HG03064 (cell line): Measurements from ENCODE around the gene MCU.
A peak's percentile ranks its signal among the peaks of the same experiment; 100 is the strongest.
"Not testable (repeated sequence)": the region's sequence is repeated elsewhere in the genome, so short reads cannot be mapped to it uniquely, and the experiment has no call there.

ENCODE experiments used
- ATAC-seq: cut with Tn5 transposase; IDR thresholded peaks from one replicate; pipeline ENCODE4 v1.9.1; 2021; ENCODE audit warnings: low read depth; ENCODE audit not compliant: unreplicated experiment

MCU gene

GRCh38 chr10:72729528-72729927 lies 37.6 kb downstream of the MCU start:
- ATAC-seq, result peak; percentile 80

GRCh38 chr10:72730479-72730878 lies 38.5 kb downstream of the MCU start:
- ATAC-seq, result no peak

- no peak for ATAC-seq
These were observed 40.0 kb downstream of the MCU start for GRCh38 chr10:72731916-72732419.

- no peak for ATAC-seq
These were observed 40.6 kb downstream of the MCU start for GRCh38 chr10:72732521-72732920.

GRCh38 chr10:72733989-72734388 lies 42.0 kb downstream of the MCU start:
- no peak for ATAC-seq

GRCh38 chr10:72735288-72735936 lies 43.5 kb downstream of the MCU start:
- no peak for ATAC-seq

GRCh38 chr10:72736176-72736827 lies 44.4 kb downstream of the MCU start:
- ATAC-seq, result no peak

GRCh38 chr10:72736828-72737220 lies 44.9 kb downstream of the MCU start:
- no peak for ATAC-seq

GRCh38 chr10:72737357-72737756 lies 45.4 kb downstream of the MCU start:
- not testable (repeated sequence) for ATAC-seq

- ATAC-seq, result no peak
These were observed 46.5 kb downstream of the MCU start for GRCh38 chr10:72738486-72738885.

- ATAC-seq, result no peak
These were observed 48.6 kb downstream of the MCU start for GRCh38 chr10:72740528-72740927.

- no peak for ATAC-seq
These were observed 50.1 kb downstream of the MCU start for GRCh38 chr10:72742092-72742491.

GRCh38 chr10:72742797-72743196 lies 50.9 kb downstream of the MCU start:
- ATAC-seq, result no peak

GRCh38 chr10:72744566-72744965 lies 52.6 kb downstream of the MCU start:
- no peak for ATAC-seq

GRCh38 chr10:72746426-72747363 lies 54.8 kb downstream of the MCU start:
- ATAC-seq, result no peak

GRCh38 chr10:72747521-72747920 lies 55.6 kb downstream of the MCU start:
- no peak for ATAC-seq

GRCh38 chr10:72753760-72754231 lies 61.9 kb downstream of the MCU start:
- ATAC-seq, result no peak

GRCh38 chr10:72754275-72755032 lies 62.5 kb downstream of the MCU start:
- ATAC-seq, result no peak

- ATAC-seq, result no peak
These were observed 64.9 kb downstream of the MCU start for GRCh38 chr10:72756674-72757385.

- no peak for ATAC-seq
These were observed 65.8 kb downstream of the MCU start for GRCh38 chr10:72757732-72758131.
